Measurements from ENCODE around the gene PDGFRA. TPM values are rescaled to one million over a fixed set of nuclear protein-coding genes. Genes with fewer than 3 reads are reported as not detected.

Gene PDGFRA
- total and polyA plus RNA-seq, 2 donors (not counting 1 experiment from before 2014, with no cell fraction given), result 284 to 363 TPM

DNA sequence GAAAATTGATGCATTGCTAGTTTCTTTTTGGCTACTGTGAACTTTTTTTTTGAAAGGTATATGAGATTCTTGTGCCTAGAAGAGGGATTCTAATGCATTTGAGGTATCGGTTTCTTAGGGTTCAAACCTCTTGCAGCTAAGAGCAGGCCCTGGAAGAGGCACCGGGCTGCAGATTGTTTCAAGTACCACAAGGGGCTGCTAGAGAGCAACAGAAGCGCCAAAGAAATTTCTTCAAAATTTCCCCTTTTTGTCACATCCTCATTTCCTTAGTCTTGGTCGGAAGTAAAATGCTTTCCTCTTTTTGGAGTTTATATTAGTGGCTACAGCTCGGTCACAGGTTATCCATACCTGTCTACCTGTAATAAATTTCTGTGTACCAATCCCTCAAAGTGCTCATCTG is 89.8 kb downstream of the PDGFRA start:
- Histone ChIP-seq H3K9ac (ENCODE audit: insufficient read depth, low read length) (no peak overlapping the region), H3K4me3 (replicated peaks in 1 of 4; ENCODE audit: control extremely low read depth in 1 of 4, insufficient read depth in 1 of 4, low read depth in 3 of 4, low read length in 4 of 4) (no peak overlapping the region), H3K27me3 (ENCODE audit: control insufficient read depth, insufficient read depth, low read length) (no peaks in the 10 kb centered on the region), H4K20me1 (ENCODE audit: control insufficient read depth, extremely low read depth, insufficient read depth, low read length) (no peaks in the 10 kb centered on the region), H3K4me1 (ENCODE audit: control insufficient read depth, extremely low read depth, insufficient read depth, low read length) (no peaks in the 10 kb centered on the region), H3K79me2 (ENCODE audit: control insufficient read depth, insufficient read depth, low read length) (no peaks in the 10 kb centered on the region), H3K36me3 (ENCODE audit: control insufficient read depth, insufficient read depth, low read length) (no peaks in the 10 kb centered on the region), H3K27ac (ENCODE audit: insufficient read depth, low read length) (no peak overlapping the region), H2AFZ (ENCODE audit: low read length) (no peak overlapping the region), H3K9me3 (ENCODE audit: control insufficient read depth, insufficient read depth, low read depth, low read length) (no peaks in the 10 kb centered on the region), H3K4me2 (ENCODE audit: extremely low read depth, insufficient read depth, low read length) (no peak overlapping the region)
- peak; percentile 44 to 64 for DNase-seq (ENCODE audit: low read depth in 2 of 2)
- TF ChIP-seq CTCF (conservative IDR thresholded peaks at IDR 0.05 in 1 of 2, IDR thresholded peaks at IDR 0.05 in 1 of 2; ENCODE audit: low read depth in 1 of 2, low read length in 2 of 2), result peak; percentile 88 to 98
- TF ChIP-seq EZH2 (IDR thresholded peaks at IDR 0.05; ENCODE audit: low read length, missing control alignments), result no peak

DNA sequence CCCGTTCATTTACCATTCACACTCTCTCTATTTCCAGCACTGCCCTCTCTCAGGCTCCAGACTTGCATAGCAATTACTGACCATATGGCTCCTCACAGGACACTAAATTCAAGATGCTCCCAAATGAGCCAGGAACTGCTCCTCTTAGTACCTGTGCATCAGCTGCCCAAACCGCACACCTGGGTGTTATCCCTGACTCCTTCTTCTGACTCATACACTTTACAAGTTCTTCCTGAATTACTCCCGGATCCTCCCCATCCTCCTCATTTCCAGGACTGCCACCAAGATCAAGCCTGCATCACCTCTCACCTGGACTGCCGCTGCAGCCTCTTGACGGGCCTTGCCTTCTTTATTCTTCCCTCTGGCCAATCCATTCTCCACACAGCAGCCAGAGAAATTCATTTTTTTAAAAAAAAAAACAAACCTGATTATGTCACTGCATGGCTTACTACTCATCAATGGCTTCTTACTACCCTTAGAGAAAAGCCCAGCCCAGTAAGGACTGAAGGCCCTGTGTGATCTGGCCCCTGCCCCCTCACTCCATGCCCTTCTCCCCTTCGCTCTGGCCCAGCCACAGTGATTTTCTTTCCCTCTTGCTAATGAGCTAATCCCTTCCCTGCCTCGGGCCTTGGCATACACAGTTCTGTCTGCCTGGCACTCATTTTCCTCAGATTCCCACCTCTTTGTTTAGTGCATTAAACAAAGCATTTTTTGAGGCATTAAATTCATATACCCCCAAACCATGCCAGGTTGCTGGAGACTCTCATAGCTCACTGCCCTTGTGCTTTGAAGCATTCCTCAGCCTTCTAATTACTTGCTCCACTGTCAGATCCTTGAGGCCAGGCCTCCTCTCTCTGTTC is 92.0 kb downstream of the PDGFRA start:
- no peaks in the 10 kb centered on the region for H3K4me1 ChIP-seq (ENCODE audit: control insufficient read depth, extremely low read depth, insufficient read depth, low read length)
- no peak overlapping the region for H3K27ac ChIP-seq (ENCODE audit: insufficient read depth, low read length)
- H3K4me2 ChIP-seq (ENCODE audit: extremely low read depth, insufficient read depth, low read length), result no peak overlapping the region
- no peak overlapping the region for H3K9ac ChIP-seq (ENCODE audit: insufficient read depth, low read length)
- no peak for TF ChIP-seq CTCF (conservative IDR thresholded peaks at IDR 0.05 in 1 of 2, IDR thresholded peaks at IDR 0.05 in 1 of 2; ENCODE audit: low read depth in 1 of 2, low read length in 2 of 2)
- TF ChIP-seq EZH2 (IDR thresholded peaks at IDR 0.05; ENCODE audit: low read length, missing control alignments), result no peak
- no peaks in the 10 kb centered on the region for H3K27me3 ChIP-seq (ENCODE audit: control insufficient read depth, insufficient read depth, low read length)
- H2AFZ ChIP-seq (ENCODE audit: low read length), result no peak overlapping the region
- H3K36me3 ChIP-seq (ENCODE audit: control insufficient read depth, insufficient read depth, low read length), result no peaks in the 10 kb centered on the region
- no peaks in the 10 kb centered on the region for H3K79me2 ChIP-seq (ENCODE audit: control insufficient read depth, insufficient read depth, low read length)
- H3K9me3 ChIP-seq (ENCODE audit: control insufficient read depth, insufficient read depth, low read depth, low read length), result no peaks in the 10 kb centered on the region
- no peaks in the 10 kb centered on the region for H4K20me1 ChIP-seq (ENCODE audit: control insufficient read depth, extremely low read depth, insufficient read depth, low read length)
- DNase-seq (ENCODE audit: low read depth in 2 of 2), result no peak
- H3K4me3 ChIP-seq (replicated peaks in 1 of 4; ENCODE audit: control extremely low read depth in 1 of 4, insufficient read depth in 1 of 4, low read depth in 3 of 4, low read length in 4 of 4), result no peak overlapping the region

- no peak for TF ChIP-seq EZH2 (IDR thresholded peaks at IDR 0.05; ENCODE audit: low read length, missing control alignments)
- peak; percentile 75 for TF ChIP-seq CTCF (conservative IDR thresholded peaks at IDR 0.05 in 1 of 2, IDR thresholded peaks at IDR 0.05 in 1 of 2; ENCODE audit: low read depth in 1 of 2, low read length in 2 of 2)
- H2AFZ ChIP-seq (ENCODE audit: low read length), result no peak overlapping the region
- peak; percentile 43 to 62 for DNase-seq (ENCODE audit: low read depth in 2 of 2)
- no peaks in the 10 kb centered on the region for H3K36me3 ChIP-seq (ENCODE audit: control insufficient read depth, insufficient read depth, low read length)
- no peaks in the 10 kb centered on the region for H4K20me1 ChIP-seq (ENCODE audit: control insufficient read depth, extremely low read depth, insufficient read depth, low read length)
- H3K4me3 ChIP-seq (replicated peaks in 1 of 4; ENCODE audit: control extremely low read depth in 1 of 4, insufficient read depth in 1 of 4, low read depth in 3 of 4, low read length in 4 of 4), result no peak overlapping the region
- H3K27me3 ChIP-seq (ENCODE audit: control insufficient read depth, insufficient read depth, low read length), result no peaks in the 10 kb centered on the region
- H3K9me3 ChIP-seq (ENCODE audit: control insufficient read depth, insufficient read depth, low read depth, low read length), result no peaks in the 10 kb centered on the region
- H3K79me2 ChIP-seq (ENCODE audit: control insufficient read depth, insufficient read depth, low read length), result no peaks in the 10 kb centered on the region
- no peak overlapping the region for H3K9ac ChIP-seq (ENCODE audit: insufficient read depth, low read length)
- no peak overlapping the region for H3K27ac ChIP-seq (ENCODE audit: insufficient read depth, low read length)
- no peak overlapping the region for H3K4me2 ChIP-seq (ENCODE audit: extremely low read depth, insufficient read depth, low read length)
- H3K4me1 ChIP-seq (ENCODE audit: control insufficient read depth, extremely low read depth, insufficient read depth, low read length), result no peaks in the 10 kb centered on the region
Measured at GRCh38 chr4:54322818-54323417, 93.8 kb downstream of the PDGFRA start.
